ENCODE data around the gene APC. TPM values are rescaled to one million over a fixed set of nuclear protein-coding genes. Genes with fewer than 3 reads are reported as not detected.

The APC gene
- total and polyA plus RNA-seq, 12 donors = 2.5 to 78.8 (median 37.1) TPM

- peak in 5 of 7 donors; percentile 20 to 54 (median 37) for DNase-seq
- H3K27ac ChIP-seq = peak overlapping the region in 1 of 5 donors; percentile 32
- H3K4me3 ChIP-seq = no peak overlapping the region
- H3K4me1 ChIP-seq (replicated peaks in 1 of 2) = peaks cover 12 to 21% of the 10 kb centered on the region in 2 donors
- H3K9me3 ChIP-seq (replicated peaks in 1 of 3) = no peaks in the 10 kb centered on the region
- intact Hi-C loops (cut with DNase I) = no loop called here
- no peaks in the 10 kb centered on the region for H3K27me3 ChIP-seq
- no peak for TF ChIP-seq POLR2A (IDR thresholded peaks at IDR 0.05)
- no peak for TF ChIP-seq CTCF (IDR thresholded peaks at IDR 0.05)
- 47 to 54% (median 49%) methylated on average over 7 of the region's 7 CpGs for WGBS, 4 donors
- no peaks in the 10 kb centered on the region for H3K36me3 ChIP-seq (replicated peaks in 1 of 2)
These were observed 33.5 kb upstream of the APC start for GRCh38 chr5:112703866-112704820.

DNA sequence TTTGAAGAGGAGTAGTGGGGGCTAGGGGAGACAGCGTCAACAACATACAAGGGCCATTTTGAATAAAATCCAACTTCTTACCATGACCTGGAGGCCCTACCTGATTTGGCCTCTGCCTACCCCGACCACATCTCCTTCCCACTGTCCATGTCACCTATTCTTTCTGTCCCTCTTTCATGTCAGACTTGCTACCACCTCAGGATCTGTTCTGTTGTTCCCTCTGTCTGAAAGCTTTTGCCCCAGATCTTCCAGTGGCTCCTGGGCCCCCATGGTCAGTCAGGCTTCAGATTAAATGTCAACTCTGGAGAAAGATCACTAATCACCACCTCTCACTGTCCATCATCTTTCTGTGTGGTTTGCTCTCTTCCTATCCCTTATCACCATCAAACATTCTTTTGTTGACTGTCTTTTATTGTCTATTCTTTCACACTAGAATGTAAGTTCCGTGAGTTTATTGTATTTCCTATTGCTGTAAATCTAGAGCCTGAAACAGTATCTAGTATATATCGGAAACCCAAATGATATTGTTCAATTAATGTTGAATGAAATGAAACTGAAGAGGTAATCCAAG lies 31.2 kb upstream of the APC start:
- H3K36me3 ChIP-seq (replicated peaks in 1 of 2) = no peaks in the 10 kb centered on the region
- H3K27me3 ChIP-seq = no peaks in the 10 kb centered on the region
- 84 to 88% (median 87%) methylated on average over 4 of the region's 4 CpGs for WGBS, 4 donors
- H3K4me3 ChIP-seq = peak overlapping the region in 2 of 4 donors; percentile 11 to 96
- H3K9me3 ChIP-seq (replicated peaks in 1 of 3) = no peaks in the 10 kb centered on the region
- intact Hi-C loops (cut with DNase I) = no loop called here
- no peak for DNase-seq
- TF ChIP-seq CTCF (IDR thresholded peaks at IDR 0.05) = no peak
- TF ChIP-seq POLR2A (IDR thresholded peaks at IDR 0.05) = no peak
- H3K4me1 ChIP-seq (replicated peaks in 1 of 2) = peaks cover 16 to 35% of the 10 kb centered on the region in 2 donors
- peak overlapping the region in 4 of 5 donors; percentile 80 to 98 (median 90) for H3K27ac ChIP-seq

DNA sequence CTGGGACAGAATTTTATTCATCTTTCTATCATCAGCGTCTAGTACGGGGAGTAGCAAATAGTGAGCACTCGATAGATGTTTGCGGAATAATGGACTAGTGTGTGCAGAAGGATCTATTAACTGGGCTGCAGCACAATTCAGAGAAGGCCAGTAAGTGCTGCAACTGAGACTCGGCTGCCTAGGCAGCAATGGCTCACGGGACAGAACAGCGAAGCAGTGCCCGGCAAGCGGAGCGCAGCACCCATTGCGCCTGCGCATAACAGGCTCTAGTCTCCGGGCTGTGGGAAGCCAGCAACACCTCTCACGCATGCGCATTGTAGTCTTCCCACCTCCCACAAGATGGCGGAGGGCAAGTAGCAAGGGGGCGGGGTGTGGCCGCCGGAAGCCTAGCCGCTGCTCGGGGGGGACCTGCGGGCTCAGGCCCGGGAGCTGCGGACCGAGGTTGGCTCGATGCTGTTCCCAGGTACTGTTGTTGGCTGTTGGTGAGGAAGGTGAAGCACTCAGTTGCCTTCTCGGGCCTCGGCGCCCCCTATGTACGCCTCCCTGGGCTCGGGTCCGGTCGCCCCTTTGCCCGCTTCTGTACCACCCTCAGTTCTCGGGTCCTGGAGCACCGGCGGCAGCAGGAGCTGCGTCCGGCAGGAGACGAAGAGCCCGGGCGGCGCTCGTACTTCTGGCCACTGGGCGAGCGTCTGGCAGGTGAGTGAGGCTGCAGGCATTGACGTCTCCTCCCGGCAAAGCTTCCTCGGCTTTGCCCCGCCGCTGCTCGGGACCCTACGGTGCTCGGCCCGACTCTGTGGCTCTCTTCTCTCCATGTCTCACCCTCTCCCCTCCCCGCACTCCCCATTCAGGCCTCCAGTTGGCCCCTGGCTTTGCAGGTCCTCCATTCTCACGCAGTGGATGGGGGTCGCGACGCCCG lies 30.2 kb upstream of the APC start:
- 1 to 5% (median 3%) methylated on average over 8 to 61 of the region's 61 CpGs for WGBS, 4 donors
- intact Hi-C loops (cut with DNase I) = no loop called here
- DNase-seq = peak; percentile 98 to 99 (median 99)
- Histone ChIP-seq H3K4me3 (peak overlapping the region; percentile 45 to 96 (median 88)), H3K36me3 (replicated peaks in 1 of 2) (no peaks in the 10 kb centered on the region), H3K27ac (peak overlapping the region; percentile 50 to 98 (median 86)), H3K4me1 (replicated peaks in 1 of 2) (peaks cover 16 to 38% of the 10 kb centered on the region in 2 donors), H3K9me3 (replicated peaks in 1 of 3) (no peaks in the 10 kb centered on the region), H3K27me3 (no peaks in the 10 kb centered on the region)
- TF ChIP-seq CTCF (IDR thresholded peaks at IDR 0.05) (peak in 2 of 6 experiments; percentile 12 to 13), POLR2A (IDR thresholded peaks at IDR 0.05) (peak; percentile 48 to 90)
